ENCODE results near the gene MEAK7. TPM values are rescaled to one million over a fixed set of nuclear protein-coding genes. Genes with fewer than 3 reads are reported as not detected.

MEAK7 gene
- total and polyA plus RNA-seq, 2 of the 8 experiments (the other 6 are each of a cell fraction or from before 2014, with no cell fraction given), result 9.6 to 19.6 TPM

GRCh38 chr16:84482001-84482891 lies 22.2 kb downstream of the MEAK7 start (continued):
- no peak for TF ChIP-seq E2F6 (IDR thresholded peaks at IDR 0.05)
- TF ChIP-seq KDM5A (IDR thresholded peaks at IDR 0.05; ENCODE audit: low read length), result no peak
- TF ChIP-seq BRCA1 (IDR thresholded peaks at IDR 0.05; ENCODE audit: low read depth, low read length), result no peak
- no peak for TF ChIP-seq EP300 (IDR thresholded peaks at IDR 0.05; ENCODE audit: borderline replicate concordance in 1 of 2, low read depth in 2 of 2, low read length in 2 of 2)
- no peak for TF ChIP-seq POU5F1 (IDR thresholded peaks at IDR 0.05; ENCODE audit: low read depth, low read length)
- no peak for TF ChIP-seq CTBP2 (IDR thresholded peaks at IDR 0.05; ENCODE audit: borderline replicate concordance, insufficient read depth, insufficient read length, low read length)
- TF ChIP-seq NRF1 (IDR thresholded peaks at IDR 0.05; ENCODE audit: low read depth, low read length), result no peak
- no peak for TF ChIP-seq TEAD4 (IDR thresholded peaks at IDR 0.05; ENCODE audit: low read depth, low read length)
- no peak for TF ChIP-seq ZNF274 (IDR thresholded peaks at IDR 0.05; ENCODE audit: borderline replicate concordance, extremely low read depth, low read length)
